Smooth muscle cell (in vitro differentiated cells): Measurements from ENCODE around the gene FDXR. TPM values are rescaled to one million over a fixed set of nuclear protein-coding genes. Genes with fewer than 3 reads are reported as not detected.

ENCODE experiments used
- DNase-seq: peaks from one replicate; lab custom pipeline; 2025; ENCODE audit not compliant: unreplicated experiment; lab: John Stamatoyannopoulos, UW
- H2AFZ ChIP-seq: fragments of 200-600 bp; sonication (generic); 2 replicates; pipeline ENCODE4 v1.6.0; 2016; ENCODE audit warnings: antibody characterized with exemption, low read depth, mild to moderate bottlenecking
- H3F3A ChIP-seq: fragments of 200-600 bp; sonication (generic); 2 replicates; pipeline ENCODE4 v1.6.0; 2017; ENCODE audit warnings: antibody characterized with exemption, low read depth
- H3K27ac ChIP-seq: fragments of 200-600 bp; sonication (generic); 2 replicates; pipeline ENCODE4 v1.5.1; 2016; ENCODE audit warnings: low read depth, mild to moderate bottlenecking
- H3K27me3 ChIP-seq: fragments of 200-600 bp; sonication (generic); 2 replicates; pipeline ENCODE4 v1.6.1; 2016; ENCODE audit warnings: low read depth, mild to moderate bottlenecking
- H3K36me3 ChIP-seq: fragments of 200-600 bp; sonication (generic); 2 replicates; pipeline ENCODE4 v1.5.1; 2016; ENCODE audit warnings: low read depth
- H3K4me1 ChIP-seq: fragments of 200-600 bp; sonication (generic); 2 replicates; pipeline ENCODE4 v1.5.1; 2016; ENCODE audit warnings: low read depth
- H3K4me2 ChIP-seq: fragments of 200-600 bp; sonication (generic); 2 replicates; pipeline ENCODE4 v1.6.0; 2016; ENCODE audit warnings: mild to moderate bottlenecking
- H3K4me3 ChIP-seq: fragments of 200-600 bp; sonication (generic); 2 replicates; pipeline ENCODE4 v1.5.1; 2016; ENCODE audit warnings: mild to moderate bottlenecking
- H3K79me2 ChIP-seq: fragments of 200-600 bp; sonication (generic); 2 replicates; pipeline ENCODE4 v1.6.0; 2016; ENCODE audit warnings: low read depth, mild to moderate bottlenecking
- H3K9ac ChIP-seq: fragments of 200-600 bp; sonication (generic); 2 replicates; pipeline ENCODE4 v1.6.0; 2016; ENCODE audit warnings: low read depth
- H3K9me3 ChIP-seq: fragments of 200-600 bp; sonication (generic); replicated peaks from 2 replicates; pipeline ENCODE4 v1.5.1; 2016; ENCODE audit warnings: low read depth
- H4K20me1 ChIP-seq: fragments of 200-600 bp; sonication (generic); 2 replicates; pipeline ENCODE4 v1.6.0; 2016; ENCODE audit warnings: low read depth
- CTCF ChIP-seq: fragments of 200-600 bp; sonication (generic); IDR thresholded peaks from 2 replicates; pipeline ENCODE4 v1.5.1; 2017; ENCODE audit warnings: borderline replicate concordance, mild to moderate bottlenecking, antibody characterized with exemption; ENCODE audit not compliant: insufficient read depth, poor library complexity, severe bottlenecking
- WGBS: methylation state at CpG from one replicate; pipeline ENCODE4 v1.1.7; 2016; ENCODE audit warnings: low lambda C conversion rate; 5-methylcytosine and 5-hydroxymethylcytosine counted together
- polyA plus RNA-seq: library from polyadenylated mRNA; unstranded; fragments of >200 nt; fragmentation: Nextera tagmentation; extraction: Ambion mirVana; gene quantifications from 2 replicates; pipeline ENCODE4 v1.2.1, GENCODE V29; 2016
- total RNA-seq: library from RNA; depleted of rRNA; stranded (reverse); fragments of >200 nt; gene quantifications from 2 replicates; pipeline ENCODE4 v1.2.3, GENCODE V29; 2014

FDXR gene
- total and polyA plus RNA-seq, 2 experiments from 2014 or later, result 5.6 to 18.7 TPM

- Histone ChIP-seq H3K79me2 (no peaks in the 10 kb centered on the region), H3K4me2 (no peak overlapping the region)
- WGBS, result 65% methylated on average over 6 of the region's 7 CpGs
Observed at GRCh38 chr17:74839990-74840852, 32.6 kb downstream of the FDXR start.

GRCh38 chr17:74838274-74838673 lies 34.5 kb downstream of the FDXR start:
- H3K79me2 ChIP-seq, result no peaks in the 10 kb centered on the region
- H4K20me1 ChIP-seq, result peaks cover 8% of the 10 kb centered on the region
- no peak for DNase-seq
- no peak overlapping the region for H2AFZ ChIP-seq
- 93% methylated on average over 9 of the region's 9 CpGs for WGBS
- H3K9ac ChIP-seq, result no peak overlapping the region
- no peak overlapping the region for H3K27ac ChIP-seq
- H3K4me2 ChIP-seq, result no peak overlapping the region
- no peaks in the 10 kb centered on the region for H3K9me3 ChIP-seq
- TF ChIP-seq CTCF, result no peak
- no peaks in the 10 kb centered on the region for H3F3A ChIP-seq
- H3K36me3 ChIP-seq, result no peaks in the 10 kb centered on the region
- peaks cover 13% of the 10 kb centered on the region for H3K27me3 ChIP-seq
- H3K4me1 ChIP-seq, result no peaks in the 10 kb centered on the region
- H3K4me3 ChIP-seq, result no peak overlapping the region

More at GRCh38 chr17:74839990-74840852, 32.6 kb downstream of the FDXR start:
- no peaks in the 10 kb centered on the region for H3K9me3 ChIP-seq
- H3K27ac ChIP-seq, result no peak overlapping the region
- no peaks in the 10 kb centered on the region for H3K4me1 ChIP-seq
- TF ChIP-seq CTCF, result no peak
- H3F3A ChIP-seq, result no peaks in the 10 kb centered on the region
- no peak overlapping the region for H3K9ac ChIP-seq
- no peaks in the 10 kb centered on the region for H4K20me1 ChIP-seq
- no peak for DNase-seq
- no peak overlapping the region for H3K4me3 ChIP-seq
- peaks cover 26% of the 10 kb centered on the region for H3K27me3 ChIP-seq
- H3K36me3 ChIP-seq, result no peaks in the 10 kb centered on the region
- no peak overlapping the region for H2AFZ ChIP-seq

- H4K20me1 ChIP-seq, result peaks cover 19% of the 10 kb centered on the region
- no peaks in the 10 kb centered on the region for H3K27me3 ChIP-seq
- H3K4me1 ChIP-seq, result no peaks in the 10 kb centered on the region
- TF ChIP-seq CTCF, result no peak
- H3F3A ChIP-seq, result no peaks in the 10 kb centered on the region
- H3K4me3 ChIP-seq, result no peak overlapping the region
- H3K9ac ChIP-seq, result no peak overlapping the region
- H3K79me2 ChIP-seq, result no peaks in the 10 kb centered on the region
- DNase-seq, result no peak
- 96% methylated on average over 19 of the region's 19 CpGs for WGBS
- H3K27ac ChIP-seq, result no peak overlapping the region
- no peak overlapping the region for H2AFZ ChIP-seq
- no peaks in the 10 kb centered on the region for H3K36me3 ChIP-seq
- no peaks in the 10 kb centered on the region for H3K9me3 ChIP-seq
- H3K4me2 ChIP-seq, result no peak overlapping the region
Observed at GRCh38 chr17:74836691-74837467, 35.9 kb downstream of the FDXR start.
